ENCODE measurements around the gene DNAJC18. TPM values are rescaled to one million over a fixed set of nuclear protein-coding genes. Genes with fewer than 3 reads are reported as not detected.
"Not testable (repeated sequence)": the region's sequence is repeated elsewhere in the genome, so short reads cannot be mapped to it uniquely, and the experiment has no call there.

Gene DNAJC18
- total RNA-seq, 1 donor from 2014 or later = 21.2 TPM

DNA sequence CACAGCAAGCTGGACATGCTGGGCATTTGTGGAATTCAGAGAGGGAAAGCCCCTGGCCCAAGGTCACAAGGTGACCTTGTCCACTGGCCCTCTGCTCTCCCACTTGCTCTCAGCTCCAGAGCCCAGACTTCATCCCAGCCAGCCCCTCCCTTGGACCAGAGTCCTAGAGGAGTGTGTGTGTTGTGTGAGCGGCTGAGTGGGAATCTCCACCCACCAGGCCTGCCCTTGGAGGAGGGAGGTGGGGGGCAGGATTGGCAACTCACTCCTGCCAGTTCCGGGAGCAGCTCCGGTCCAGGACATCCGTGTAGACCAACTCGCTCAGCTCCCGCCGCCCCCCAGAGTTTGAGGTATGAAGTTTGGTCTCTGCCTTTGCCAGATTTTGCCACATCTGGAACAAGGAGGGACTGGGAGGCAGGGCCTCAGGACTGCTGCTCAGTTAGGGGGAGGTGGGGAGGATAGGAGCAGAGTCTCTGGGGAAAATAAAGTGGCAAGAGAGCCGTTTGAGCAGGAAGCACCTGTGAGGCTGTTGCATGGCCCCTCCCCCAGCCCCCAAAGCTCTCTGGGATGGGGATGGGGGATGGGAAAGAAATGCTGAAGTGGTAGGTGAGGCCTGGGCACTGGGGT, 51.0 kb downstream of the DNAJC18 start:
- DNase-seq (ENCODE audit: low spot score) = peak; percentile 64

- DNase-seq (ENCODE audit: low spot score) = no peak
Measured at GRCh38 chr5:139387611-139388197, 51.6 kb downstream of the DNAJC18 start.

DNA sequence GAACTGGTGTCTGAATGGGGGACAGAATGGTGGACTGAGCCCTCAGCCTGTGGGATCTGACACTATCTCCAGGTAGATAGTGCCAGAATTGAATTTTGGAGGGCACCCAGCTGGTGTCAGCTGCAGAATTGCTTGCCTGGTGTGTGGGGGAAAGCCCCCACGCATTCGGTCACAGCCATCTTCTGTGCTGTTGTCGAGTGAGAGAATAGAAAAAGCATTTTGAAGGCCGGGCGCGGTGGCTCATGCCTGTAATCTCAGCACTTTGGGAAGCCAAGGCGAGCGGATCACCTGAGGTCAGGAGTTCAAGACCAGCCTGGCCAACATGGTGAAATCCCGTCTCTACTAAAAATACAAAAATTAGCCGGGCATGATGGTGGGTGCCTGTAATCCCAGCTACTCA, 52.4 kb downstream of the DNAJC18 start:
- DNase-seq (ENCODE audit: low spot score) = not testable (repeated sequence)

GRCh38 chr5:139386050-139386438, 53.3 kb downstream of the DNAJC18 start:
- no peak for DNase-seq (ENCODE audit: low spot score)

DNA sequence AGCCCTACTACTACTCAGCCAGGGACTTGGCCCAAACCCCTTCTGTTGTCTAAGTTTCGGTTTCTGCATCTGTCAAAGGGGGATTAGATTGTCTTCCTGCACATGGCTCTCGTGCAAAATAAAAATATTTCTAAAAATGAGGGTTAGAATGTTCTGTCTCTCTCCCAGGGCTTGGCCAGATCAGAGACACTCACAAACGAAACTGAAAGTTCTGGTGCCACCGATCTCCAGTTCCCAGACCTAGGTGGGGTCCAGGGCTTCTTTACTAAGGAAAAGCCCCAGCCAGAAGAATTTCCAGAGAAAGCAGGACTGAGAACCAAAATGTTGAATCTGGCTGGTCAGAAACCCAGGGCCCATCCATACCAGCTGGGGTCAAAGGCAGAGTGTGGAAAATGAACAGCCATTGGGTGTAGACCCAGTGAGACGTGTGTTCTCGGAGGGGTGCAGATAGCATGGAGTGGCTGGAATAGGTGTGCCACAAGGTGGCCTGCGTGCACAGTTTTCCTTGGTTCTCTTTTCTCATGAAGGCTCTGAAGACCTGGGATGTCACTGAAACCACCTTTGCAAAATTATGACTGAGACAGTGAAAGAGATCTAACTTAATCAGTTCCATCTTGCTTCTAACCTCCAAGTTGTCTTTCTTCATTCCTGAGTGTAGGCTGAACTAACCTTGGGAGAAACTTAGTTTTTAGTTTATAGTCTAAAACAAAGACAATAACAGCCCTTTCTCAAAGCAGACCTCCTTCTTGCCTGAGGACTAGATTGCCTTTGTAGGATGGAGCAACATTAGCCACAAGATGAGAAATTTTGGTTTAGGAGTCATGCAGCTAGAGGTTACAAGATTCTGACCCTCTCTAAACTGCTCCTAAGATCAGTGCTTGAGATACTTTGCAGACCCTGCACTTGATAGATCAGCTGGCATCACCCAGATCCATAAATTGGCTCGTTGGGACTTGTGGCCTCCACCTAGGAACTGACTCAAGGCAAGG, 54.0 kb downstream of the DNAJC18 start:
- DNase-seq (ENCODE audit: low spot score) = no peak

GRCh38 chr5:139384591-139385051, 54.7 kb downstream of the DNAJC18 start:
- DNase-seq (ENCODE audit: low spot score) = no peak

DNA sequence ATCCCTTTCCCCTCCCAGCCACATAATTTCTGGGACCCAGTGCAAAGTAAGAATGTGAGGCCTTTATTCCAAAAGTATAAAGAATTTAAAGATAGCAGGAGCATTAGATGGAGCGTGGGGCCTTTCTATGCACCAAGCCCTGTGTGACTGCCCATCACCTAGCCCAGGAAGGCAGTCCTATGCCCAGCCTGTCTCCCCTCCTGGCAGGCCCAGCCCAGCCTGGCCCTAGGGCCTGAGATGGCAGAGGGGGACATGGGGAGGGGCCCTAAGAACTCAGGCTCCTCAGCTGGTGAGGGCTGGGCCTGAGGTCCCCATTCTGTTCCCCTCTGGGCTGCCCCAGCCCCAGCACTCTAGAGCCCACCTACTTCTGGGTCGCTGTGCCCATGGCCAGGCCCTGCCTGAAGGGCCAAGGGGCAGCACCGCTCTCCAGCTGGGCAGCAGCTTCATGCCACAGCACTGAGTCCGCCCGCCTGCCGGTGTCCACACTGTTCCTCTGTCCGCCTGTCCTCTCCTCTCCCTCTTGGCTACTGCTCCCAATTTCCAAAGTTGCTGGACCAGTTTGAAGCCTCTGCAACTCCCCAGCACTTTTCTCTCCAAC, 55.2 kb downstream of the DNAJC18 start:
- no peak for DNase-seq (ENCODE audit: low spot score)

GRCh38 chr5:139383275-139383992, 55.9 kb downstream of the DNAJC18 start, which contains the start of gene SLC23A1:
SLC23A1 (minus strand) TSS chr5:139383297; CDS start chr5:139383253, 44 bp downstream.
- DNase-seq (ENCODE audit: low spot score) = no peak

GRCh38 chr5:139382807-139383206, 56.5 kb downstream of the DNAJC18 start:
- no peak for DNase-seq (ENCODE audit: low spot score)

DNA sequence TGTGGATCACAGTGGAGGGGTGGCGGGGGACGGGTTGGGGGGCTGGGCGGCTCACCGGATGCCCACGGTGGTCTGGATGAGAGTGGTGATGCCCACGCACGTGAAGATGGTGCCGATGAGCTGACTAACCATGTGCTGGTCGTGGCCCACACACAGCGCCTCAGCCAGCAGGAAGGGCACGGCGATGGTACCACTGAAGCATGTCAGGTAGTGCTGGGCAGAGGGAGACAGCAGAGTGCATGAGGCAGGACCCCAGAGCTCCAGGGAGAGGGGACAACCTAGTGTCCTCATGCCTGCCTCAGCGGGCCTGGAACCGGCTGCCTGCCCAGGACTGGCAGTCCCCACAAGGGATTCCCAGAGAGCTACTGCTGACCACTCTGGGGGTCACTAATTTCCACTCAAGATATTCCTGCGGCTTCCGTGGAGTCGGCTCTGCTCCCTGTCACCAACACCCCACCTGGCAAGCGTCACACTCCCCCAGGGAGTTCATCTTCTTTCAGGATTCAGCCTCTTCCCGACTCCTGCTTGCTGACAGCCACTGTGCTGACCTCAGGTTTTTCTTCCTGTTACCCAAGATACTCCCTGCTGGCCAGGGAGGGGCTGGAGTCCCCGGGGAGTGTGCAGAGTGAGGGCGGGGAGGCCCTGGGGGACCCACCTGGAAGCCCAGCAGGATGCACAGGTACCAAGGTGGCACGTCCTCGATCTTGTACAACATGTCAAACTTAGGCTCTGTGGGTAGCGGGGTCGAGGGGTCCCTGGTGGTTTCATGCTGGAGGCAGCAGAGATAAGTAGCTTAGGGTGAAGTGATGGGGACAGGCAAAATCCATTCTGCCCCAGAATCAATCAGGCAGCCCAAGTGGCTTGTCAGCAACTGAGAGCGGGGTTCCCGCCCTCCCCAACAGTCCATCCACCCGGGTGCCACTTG, 57.2 kb downstream of the DNAJC18 start:
- no peak for DNase-seq (ENCODE audit: low spot score)

DNA sequence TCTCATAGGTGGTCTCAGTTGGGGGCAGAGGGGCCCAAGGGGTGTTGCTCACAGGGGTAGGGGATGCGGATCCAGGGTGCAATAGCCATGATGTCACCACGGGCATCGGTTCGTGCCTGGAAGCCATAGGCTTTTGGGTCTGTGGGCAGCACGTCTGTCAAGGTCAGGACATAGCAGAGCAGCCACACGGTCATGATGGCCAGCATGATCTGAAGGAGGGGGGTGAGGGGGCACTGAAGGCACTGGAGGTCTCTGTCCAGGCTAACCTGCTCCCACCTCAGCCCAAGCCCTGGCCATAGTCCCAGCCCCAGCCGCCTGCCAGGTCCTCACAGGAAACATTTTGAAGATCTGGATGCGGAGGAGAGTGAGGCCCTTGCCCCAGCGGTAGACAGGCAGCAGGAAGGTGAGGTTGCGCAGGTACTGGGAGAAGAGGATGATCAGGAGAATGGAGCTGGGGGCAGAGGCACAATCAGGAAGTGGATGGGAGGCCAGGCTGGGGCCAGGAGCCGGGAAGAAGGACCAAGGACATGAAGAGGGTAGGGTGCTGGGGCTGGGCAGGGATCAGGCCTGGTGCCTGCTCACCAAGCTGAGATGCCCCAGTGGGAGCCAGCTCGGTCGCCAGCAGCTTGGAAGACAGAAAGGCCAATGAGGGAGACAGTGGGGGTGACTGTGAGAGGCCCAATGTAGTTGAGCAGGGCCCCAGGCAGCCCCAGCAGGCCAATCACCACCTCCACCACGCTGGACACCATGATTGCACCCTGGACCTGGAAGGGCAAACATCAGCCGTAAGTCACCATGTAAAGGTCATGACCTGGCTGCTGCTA, 59.5 kb downstream of the DNAJC18 start:
- no peak for DNase-seq (ENCODE audit: low spot score)

DNA sequence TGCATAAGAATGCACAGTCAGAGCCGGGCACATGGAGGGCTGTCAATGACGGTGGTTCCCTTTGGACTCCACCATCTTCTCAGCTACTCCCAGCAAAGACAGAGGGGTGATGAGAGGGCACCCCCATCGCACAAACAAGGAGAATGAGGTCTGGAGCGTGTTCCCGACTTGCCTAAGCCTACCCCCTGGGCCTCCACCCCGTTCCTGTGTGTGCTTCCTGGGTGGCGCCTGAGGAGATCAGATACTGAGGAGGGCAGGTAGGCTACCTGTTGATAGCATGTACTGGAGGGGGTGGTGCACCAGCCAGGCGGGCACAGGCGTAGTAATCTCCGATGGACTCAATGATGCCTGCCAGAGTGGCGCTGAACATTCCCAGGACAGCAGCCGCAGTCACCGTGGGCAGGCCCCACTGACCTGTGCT, 60.4 kb downstream of the DNAJC18 start:
- no peak for DNase-seq (ENCODE audit: low spot score)

DNA sequence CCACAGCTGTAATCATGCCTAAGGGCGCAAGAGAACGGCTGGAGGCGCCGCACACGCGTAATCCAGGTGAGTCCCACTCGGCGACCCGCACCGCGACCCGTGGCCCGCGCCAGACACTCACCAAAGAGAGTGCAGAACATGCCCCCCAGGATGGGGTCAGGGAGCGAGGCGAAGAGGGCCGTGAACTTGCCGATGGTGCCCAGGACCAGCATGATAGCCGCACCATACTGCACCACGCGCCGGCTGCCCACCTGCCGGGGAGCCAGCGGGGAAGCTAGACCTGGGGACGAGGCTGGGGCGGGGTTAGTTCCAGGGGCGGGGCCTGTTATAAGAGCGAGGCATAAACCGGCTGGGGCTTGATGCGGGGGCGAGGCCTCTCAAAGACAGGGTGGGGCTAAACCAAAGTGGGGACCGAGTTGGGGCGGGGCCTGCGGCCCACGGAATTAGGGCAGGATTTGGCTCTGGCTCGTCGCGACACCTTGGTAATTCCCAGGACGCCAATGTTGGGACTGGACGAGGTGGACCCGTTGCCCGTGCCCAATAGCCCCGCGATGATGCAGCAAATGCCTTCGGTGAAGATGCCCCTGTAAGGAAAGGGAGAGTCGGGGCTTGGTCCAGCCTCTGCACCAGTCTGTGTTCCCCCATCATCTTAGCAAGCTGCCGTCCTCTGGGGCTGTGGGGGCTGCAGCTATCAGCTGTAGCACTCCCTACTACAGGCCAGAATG, 61.1 kb downstream of the DNAJC18 start:
- no peak for DNase-seq (ENCODE audit: low spot score)

DNA sequence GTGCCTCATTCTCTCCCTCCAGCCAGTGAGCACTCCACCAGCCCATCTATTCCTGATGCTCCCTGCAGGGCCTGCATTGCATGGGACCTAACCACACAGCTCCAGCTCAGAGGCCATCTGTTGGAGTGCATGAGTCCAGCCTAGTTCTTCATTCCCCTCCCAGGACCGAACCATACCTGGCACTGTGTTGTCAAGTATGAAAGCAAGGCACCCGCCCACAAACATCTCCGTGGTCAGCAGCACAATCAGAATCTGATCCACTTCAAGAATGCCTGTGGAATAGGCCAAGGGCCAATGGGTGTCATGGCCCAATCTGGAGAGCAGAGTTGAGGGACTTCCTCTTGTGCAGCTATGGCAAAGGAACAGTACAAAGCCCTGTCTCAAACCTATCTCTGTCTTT, 62.1 kb downstream of the DNAJC18 start:
- DNase-seq (ENCODE audit: low spot score) = no peak

- no peak for DNase-seq (ENCODE audit: low spot score)
Measured at GRCh38 chr5:139376364-139376763, 63.0 kb downstream of the DNAJC18 start.

GRCh38 chr5:139374909-139375308, 64.4 kb downstream of the DNAJC18 start:
- no peak for DNase-seq (ENCODE audit: low spot score)

DNA sequence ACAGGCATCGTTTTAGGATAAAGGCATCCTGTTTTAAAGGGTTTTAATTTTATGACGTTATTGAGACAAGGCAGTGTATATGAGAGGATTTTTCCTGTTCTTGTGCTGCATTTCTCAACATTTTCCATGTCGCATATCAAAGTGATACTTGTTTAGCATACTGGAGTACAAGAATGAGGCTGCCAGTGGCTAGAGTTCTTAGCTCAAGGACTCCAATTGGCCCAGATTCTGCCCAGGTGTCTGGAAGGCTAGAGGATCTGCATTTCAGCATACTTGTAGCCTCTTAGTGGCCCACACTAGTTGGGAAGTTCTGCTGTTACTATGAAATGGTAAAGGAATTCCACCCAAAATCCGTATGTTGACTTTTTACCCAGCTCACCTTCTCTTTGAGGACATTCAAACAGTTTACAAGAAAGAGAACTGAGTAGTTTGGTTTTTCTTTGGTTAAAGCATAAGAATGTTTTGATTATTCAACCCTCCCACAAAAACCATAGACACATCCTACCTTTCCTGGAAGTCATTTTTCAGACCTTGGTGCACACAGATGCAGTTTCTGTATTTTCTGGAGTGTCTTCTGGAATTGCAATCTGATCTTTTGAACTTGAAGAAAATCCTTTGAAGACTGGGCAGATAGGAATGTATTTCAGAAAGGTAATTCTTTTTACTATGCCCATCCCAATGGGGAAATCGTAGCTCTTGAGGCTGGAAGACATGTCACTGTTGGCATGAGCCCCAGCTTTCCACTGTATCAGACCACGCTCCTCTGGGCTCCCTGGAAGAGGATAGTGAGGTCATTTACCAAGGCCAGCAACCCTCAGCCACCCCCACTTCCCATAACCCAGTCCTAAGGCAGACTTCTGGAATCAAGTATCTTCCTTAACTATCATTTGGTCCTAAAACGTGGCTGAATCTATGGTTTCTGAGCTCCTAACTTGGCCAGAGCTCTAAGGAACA, 67.6 kb downstream of the DNAJC18 start:
- no peak for DNase-seq (ENCODE audit: low spot score)
